H1 (cell line): Measurements from ENCODE around the gene NHP2. TPM values are rescaled to one million over a fixed set of nuclear protein-coding genes. Genes with fewer than 3 reads are reported as not detected.
A peak's percentile ranks its signal among the peaks of the same experiment; 100 is the strongest.

Experiments
- CTCF ChIA-PET: fragments of 300-600 bp; sonication (Branson Sonifier 250); formaldehyde crosslinking; loops from one replicate; lab custom pipeline; 2021; ENCODE audit not compliant: partially characterized antibody; lab: Charles Lee
- POLR2A ChIA-PET: fragments of 300-600 bp; sonication (Branson Sonifier 250); formaldehyde crosslinking; loops from one replicate; lab custom pipeline; 2021; ENCODE audit warnings: inconsistent platforms; ENCODE audit not compliant: partially characterized antibody; lab: Charles Lee
- DNase-seq, 2 experiments: peaks; one replicate each; pipeline versions ENCODE4 v3.0.0 to v3.0.0-alpha.2; 2010 to 2022; ENCODE audit warnings: low spot score in 2 of 2, low read depth in 1 of 2, mixed read lengths in 1 of 2
- FAIRE-seq: peaks from 2 replicates; lab custom pipeline; 2011; peaks lifted over from hg19 to GRCh38; lab: Jason Lieb, UNC
- H2AFZ ChIP-seq: 2 replicates; pipeline ENCODE4 v1.8.1; 2012; ENCODE audit warnings: low read length, inconsistent platforms
- H2AK5ac ChIP-seq: 2 replicates; pipeline ENCODE4 v1.6.1; 2013; ENCODE audit warnings: low read depth, low read length
- H2BK120ac ChIP-seq: replicated peaks from 2 replicates; pipeline ENCODE3; 2013; ENCODE audit warnings: low read depth, low read length, inconsistent platforms
- H2BK12ac ChIP-seq: 2 replicates; pipeline ENCODE4 v1.6.1; 2013; ENCODE audit warnings: low read depth, low read length
- H2BK15ac ChIP-seq: 2 replicates; pipeline ENCODE4 v1.6.1; 2013; ENCODE audit warnings: low read length
- H2BK20ac ChIP-seq: 2 replicates; pipeline ENCODE4 v1.6.1; 2013; ENCODE audit warnings: low read length
- H2BK5ac ChIP-seq: 2 replicates; pipeline ENCODE4 v1.6.1; 2013; ENCODE audit warnings: low read depth, low read length
- H3K14ac ChIP-seq: 2 replicates; pipeline ENCODE4 v1.6.1; 2013; ENCODE audit warnings: inconsistent platforms; ENCODE audit not compliant: insufficient read length
- H3K18ac ChIP-seq: 2 replicates; pipeline ENCODE4 v1.6.1; 2013; ENCODE audit warnings: low read length; ENCODE audit errors: extremely low read depth
- H3K23ac ChIP-seq: 2 replicates; pipeline ENCODE4 v1.6.1; 2013; ENCODE audit warnings: inconsistent platforms; ENCODE audit not compliant: insufficient read length
- H3K23me2 ChIP-seq: 2 replicates; pipeline ENCODE4 v1.6.1; 2013; ENCODE audit warnings: low read depth, low read length
- H3K27ac ChIP-seq: 2 replicates; pipeline ENCODE4 v1.6.1; 2011; ENCODE audit warnings: low read depth, low read length, inconsistent platforms
- H3K27me3 ChIP-seq, 4 experiments: replicated peaks in 1 of 4; 1 replicate in 1 of 4; 2 replicates in 3 of 4; pipeline versions ENCODE4 v1.6.1 to v1.8.1; 2011 to 2013; ENCODE audit warnings: low read length in 3 of 4, mild to moderate bottlenecking in 3 of 4, inconsistent platforms in 2 of 4, mixed read lengths in 2 of 4, moderate library complexity in 1 of 4; ENCODE audit not compliant: control insufficient read depth in 3 of 4, insufficient read depth in 3 of 4; ENCODE audit errors: extremely low read depth in 1 of 4
- H3K36me3 ChIP-seq, 4 experiments: 2 replicates each; pipeline versions ENCODE4 v1.6.1 to v1.8.1; 2011 to 2013; ENCODE audit warnings: mild to moderate bottlenecking in 4 of 4, low read length in 3 of 4, moderate library complexity in 2 of 4, control low read depth in 1 of 4, inconsistent platforms in 1 of 4; ENCODE audit not compliant: insufficient read depth in 4 of 4, control insufficient read depth in 2 of 4
- H3K4ac ChIP-seq: replicated peaks from 2 replicates; pipeline ENCODE3; 2013; ENCODE audit warnings: low read length, low read depth, mixed read lengths, inconsistent platforms; ENCODE audit not compliant: insufficient read length
- H3K4me1 ChIP-seq, 4 experiments: replicated peaks in 1 of 4; 1 replicate in 1 of 4; 2 replicates in 3 of 4; pipeline versions ENCODE4 v1.6.1 to v1.8.1; 2011 to 2013; ENCODE audit warnings: low read length in 3 of 4, inconsistent platforms in 2 of 4, mixed read lengths in 1 of 4; ENCODE audit not compliant: insufficient read depth in 4 of 4, control insufficient read depth in 3 of 4
- H3K4me2 ChIP-seq, 2 experiments: 2 replicates each; pipeline versions ENCODE4 v1.6.1 to v1.8.1; 2011 to 2013; ENCODE audit warnings: low read depth in 2 of 2, low read length in 2 of 2, control low read depth in 1 of 2, inconsistent platforms in 1 of 2, mild to moderate bottlenecking in 1 of 2; ENCODE audit not compliant: insufficient read depth in 1 of 2
- H3K4me3 ChIP-seq, 4 experiments: fragments of 200-600, 300-600 bp in 1 of 4; sonication (generic), shearing (Covaris generic), sonication (Bioruptor Twin) in 1 of 4; 2 replicates each; pipeline versions ENCODE4 v1.5.1 to v1.8.1; 2011 to 2016; ENCODE audit warnings: low read length in 4 of 4, low read depth in 3 of 4, control low read depth in 2 of 4, inconsistent platforms in 2 of 4, mild to moderate bottlenecking in 2 of 4, mixed read lengths in 1 of 4, moderate library complexity in 1 of 4; ENCODE audit not compliant: insufficient read depth in 2 of 4; ENCODE audit errors: extremely low read depth in 1 of 4
- H3K56ac ChIP-seq: replicated peaks from 2 replicates; pipeline ENCODE3; 2013; ENCODE audit warnings: low read depth, mild to moderate bottlenecking, mixed read lengths, low read length, inconsistent platforms; ENCODE audit not compliant: insufficient read length
- H3K79me1 ChIP-seq: 2 replicates; pipeline ENCODE4 v1.6.1; 2013; ENCODE audit warnings: low read depth, low read length, control low read depth
- H3K79me2 ChIP-seq, 2 experiments: 2 replicates each; pipeline versions ENCODE4 v1.6.1 to v1.8.1; 2012 to 2013; ENCODE audit warnings: low read length in 2 of 2, mild to moderate bottlenecking in 2 of 2, inconsistent platforms in 1 of 2; ENCODE audit not compliant: insufficient read depth in 2 of 2, control insufficient read depth in 1 of 2
- H3K9ac ChIP-seq, 4 experiments: replicated peaks in 1 of 4; 1 replicate in 1 of 4; 2 replicates in 3 of 4; pipeline versions ENCODE4 v1.6.1 to v1.8.1; 2011 to 2013; ENCODE audit warnings: low read depth in 3 of 4, low read length in 3 of 4, control low read depth in 2 of 4, mild to moderate bottlenecking in 2 of 4, moderate library complexity in 2 of 4, inconsistent platforms in 1 of 4; ENCODE audit errors: extremely low read depth in 1 of 4
- H3K9me3 ChIP-seq, 2 experiments: 2 replicates each; pipeline versions ENCODE4 v1.6.1 to v1.8.1; 2012 to 2013; ENCODE audit warnings: mild to moderate bottlenecking in 2 of 2, moderate library complexity in 2 of 2, control low read depth in 1 of 2, inconsistent platforms in 1 of 2, low read depth in 1 of 2, low read length in 1 of 2, mixed read lengths in 1 of 2; ENCODE audit not compliant: insufficient read depth in 2 of 2
- H4K20me1 ChIP-seq, 2 experiments: replicated peaks in 1 of 2; 2 replicates each; pipeline versions ENCODE3 to v1.8.1; 2011 to 2013; ENCODE audit warnings: inconsistent platforms in 2 of 2, low read length in 2 of 2, mild to moderate bottlenecking in 1 of 2; ENCODE audit not compliant: insufficient read depth in 2 of 2, control insufficient read depth in 1 of 2
- H4K5ac ChIP-seq: 2 replicates; pipeline ENCODE4 v1.6.1; 2013; ENCODE audit warnings: low read length, low read depth, mixed read lengths, inconsistent platforms; ENCODE audit not compliant: insufficient read length
- H4K8ac ChIP-seq: 2 replicates; pipeline ENCODE4 v1.8.0; 2013; ENCODE audit warnings: mild to moderate bottlenecking, moderate library complexity, low read length, inconsistent platforms; ENCODE audit not compliant: insufficient read depth; ENCODE audit errors: extremely low read depth
- H4K91ac ChIP-seq: replicated peaks from 2 replicates; pipeline ENCODE3; 2013; ENCODE audit warnings: low read length, mixed read lengths, inconsistent platforms; ENCODE audit not compliant: insufficient read length
- ATF2 ChIP-seq: IDR thresholded peaks from 2 replicates; pipeline ENCODE4 v1.6.1; 2012; ENCODE audit warnings: low read length, inconsistent platforms
- BACH1 ChIP-seq: IDR thresholded peaks from 2 replicates; pipeline ENCODE4 v1.6.1; 2012; ENCODE audit warnings: low read length, improper control_type of control experiment
- CBX8 ChIP-seq: fragments of 300-800, 300-1000 bp; sonication (generic); IDR thresholded peaks from 2 replicates; pipeline ENCODE4 v1.7.1; 2016; ENCODE audit warnings: low read depth, low read length, borderline replicate concordance
- CHD2 ChIP-seq: IDR thresholded peaks from 2 replicates; pipeline ENCODE4 v1.6.1; 2012; ENCODE audit warnings: low read length, improper control_type of control experiment
- E2F6 ChIP-seq: IDR thresholded peaks from 2 replicates; pipeline ENCODE4 v1.6.1; 2012; ENCODE audit warnings: inconsistent platforms
- EP300 ChIP-seq, 2 experiments: IDR thresholded peaks; 1 replicate in 1 of 2; 2 replicates in 1 of 2; pipeline ENCODE4 v1.6.1; 2011 to 2012; ENCODE audit warnings: low read depth in 2 of 2, low read length in 2 of 2, mild to moderate bottlenecking in 2 of 2, borderline replicate concordance in 1 of 2, inconsistent platforms in 1 of 2, moderate library complexity in 1 of 2
- GABPA ChIP-seq: IDR thresholded peaks from 2 replicates; pipeline ENCODE4 v1.6.1; 2011; ENCODE audit warnings: mild to moderate bottlenecking, low read length, moderate library complexity, borderline replicate concordance; ENCODE audit not compliant: insufficient read depth
- KDM1A ChIP-seq: fragments of 200-600, 300-600 bp; sonication (generic); IDR thresholded peaks from 2 replicates; pipeline ENCODE4 v1.7.1; 2016; ENCODE audit warnings: mild to moderate bottlenecking, low read length, borderline replicate concordance
- NRF1 ChIP-seq: IDR thresholded peaks from 2 replicates; pipeline ENCODE4 v1.6.1; 2011; ENCODE audit warnings: mild to moderate bottlenecking, low read depth, low read length, improper control_type of control experiment
- RFX5 ChIP-seq: IDR thresholded peaks from 2 replicates; pipeline ENCODE4 v1.6.1; 2011; ENCODE audit warnings: low read depth, low read length, improper control_type of control experiment, borderline replicate concordance
- TAF7 ChIP-seq: optimal IDR thresholded peaks from 2 replicates; pipeline ENCODE3; 2011; ENCODE audit warnings: low read depth, mild to moderate bottlenecking, inconsistent platforms, low read length, moderate library complexity, borderline replicate concordance
- WGBS, 2 experiments: shearing (Covaris generic) in 1 of 2; methylation state at CpG; one replicate each; pipeline versions ENCODE4 v1.1.6 to v1.1.7; 2013 to 2015; ENCODE audit warnings: low lambda C conversion rate in 2 of 2, mixed read lengths in 2 of 2, inconsistent platforms in 1 of 2, low coverage in 1 of 2, missing lambda C conversion rate in 1 of 2; ENCODE audit not compliant: insufficient replicate concordance in 2 of 2, insufficient coverage in 1 of 2, insufficient read length in 1 of 2; ENCODE audit errors: extremely low coverage in 1 of 2, missing lambda C conversion rate in 1 of 2; 5-methylcytosine and 5-hydroxymethylcytosine counted together
- polyA plus RNA-seq, 7 experiments: library from polyadenylated mRNA; depleted of rRNA in 3 of 7; stranded (reverse) in 5 of 7; unstranded in 2 of 7; fragments of >200 nt in 5 of 7; fragments of 200-250 nt in 2 of 7; gene quantifications; 1 replicate in 5 of 7; 2 replicates in 1 of 7; 4 replicates in 1 of 7; pipeline versions ENCODE4 v1.2.1 to v1.2.3, GENCODE V29; 2011 to 2013; ENCODE audit warnings: missing spikeins in 2 of 7, mixed read lengths in 2 of 7
- total RNA-seq: library from RNA; stranded (reverse); fragmentation: NEBNext Ultra II Directional; extraction: Animal tissue kit (Norgen Biotek cat#: 25700); gene quantifications from 2 replicates; pipeline ENCODE4 v1.2.1, GENCODE V29; 2021

The NHP2 gene
- total and polyA plus RNA-seq, 2 of the 8 experiments (the other 6 are each of a cell fraction or from before 2014, with no cell fraction given): 241 to 263 TPM

GRCh38 chr5:178186427-178186826 is 32.7 kb upstream of the NHP2 start:
- FAIRE-seq: peak; percentile 78
- TF ChIP-seq E2F6: no peak
- TF ChIP-seq CHD2: no peak
- TF ChIP-seq NRF1: no peak
- TF ChIP-seq ATF2: no peak
- TF ChIP-seq RFX5: no peak
- TF ChIP-seq TAF7: no peak
- TF ChIP-seq BACH1: no peak
- no peak for TF ChIP-seq KDM1A
- no peak for TF ChIP-seq GABPA
- no peak for TF ChIP-seq EP300 (IDR thresholded peaks at IDR 0.05; ENCODE audit: borderline replicate concordance in 1 of 2, low read depth in 2 of 2, low read length in 2 of 2)
- no peak for TF ChIP-seq CBX8

More at GRCh38 chr5:178186427-178186826, 32.7 kb upstream of the NHP2 start:
- Histone ChIP-seq H2BK120ac (no peak overlapping the region), H3K4me3 (no peak overlapping the region), H4K8ac (no peak overlapping the region), H3K9me3 (peaks cover 0 to 4% of the 10 kb centered on the region in 2 experiments; a peak in 1 of 4 replicates), H3K4ac (no peak overlapping the region), H3K9ac (no peak overlapping the region), H3K23me2 (no peaks in the 10 kb centered on the region), H3K14ac (no peak overlapping the region), H3K27ac (no peak overlapping the region), H3K79me1 (no peaks in the 10 kb centered on the region), H2BK5ac (no peak overlapping the region), H4K91ac (no peak overlapping the region), H3K56ac (no peak overlapping the region), H3K36me3 (no peaks in the 10 kb centered on the region), H4K20me1 (no peaks in the 10 kb centered on the region), H4K5ac (no peak overlapping the region), H2AK5ac (no peak overlapping the region), H2BK12ac (0 out of 2 replicates have a peak overlapping the region, but pooled peaks have one; percentile 27), H3K4me1 (peaks cover 2 to 9% (median 5%) of the 10 kb centered on the region in 4 experiments; a peak in 5 of 7 replicates), H3K27me3 (no peaks in the 10 kb centered on the region), H2BK20ac (no peak overlapping the region), H2BK15ac (no peak overlapping the region), H3K23ac (no peak overlapping the region), H3K4me2 (no peak overlapping the region), H3K18ac (no peak overlapping the region), H2AFZ (no peak overlapping the region), H3K79me2 (no peaks in the 10 kb centered on the region)
- no peak for DNase-seq
- ChIA-PET CTCF (interaction anchor here (0.9 to 7.2 kb wide), 4 partner anchors 11 to 110 kb away, joined by 3 to 54 read pairs (median 3); no protein-coding TSS in a partner anchor), POLR2A (interaction anchor here (1.0 to 38.5 kb wide), 3 partner anchors 9 to 42 kb away, joined by 3 to 985 read pairs (median 5); partner anchors contain the start of gene HNRNPAB)
- WGBS, 2 experiments: 92% methylated on average over 6 of the region's 6 CpGs; no CpG with 5 or more reads in 1 of the 2 experiments
